ENCODE measurements around the gene PHLDB3. TPM values are rescaled to one million over a fixed set of nuclear protein-coding genes. Genes with fewer than 3 reads are reported as not detected.
A peak's percentile ranks its signal among the peaks of the same experiment; 100 is the strongest.

The PHLDB3 gene
- total and polyA plus RNA-seq, 12 donors = 4.0 to 10.0 (median 5.7) TPM

DNA sequence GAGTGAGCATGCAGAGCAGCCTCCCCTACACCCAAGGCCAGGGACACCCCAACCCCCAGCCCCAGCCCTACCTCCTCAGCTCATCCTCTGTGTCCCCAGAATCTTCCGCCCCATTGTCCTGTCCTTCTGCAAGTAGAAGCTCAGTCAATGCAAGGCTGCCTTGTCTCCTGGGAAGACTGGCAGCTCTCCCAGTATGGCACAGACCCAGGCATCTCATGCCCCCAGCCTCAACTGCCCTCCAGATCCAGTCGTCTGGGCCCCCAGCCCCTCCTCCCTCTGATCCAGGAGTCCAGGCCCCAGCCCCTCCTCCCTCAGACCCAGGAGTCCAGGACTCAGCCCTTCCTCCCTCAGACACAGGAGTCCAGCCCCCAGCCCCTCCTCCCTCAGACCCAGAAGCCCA is 41.4 kb upstream of the PHLDB3 start:
- no peak for DNase-seq
- TF ChIP-seq, protein P1, sequence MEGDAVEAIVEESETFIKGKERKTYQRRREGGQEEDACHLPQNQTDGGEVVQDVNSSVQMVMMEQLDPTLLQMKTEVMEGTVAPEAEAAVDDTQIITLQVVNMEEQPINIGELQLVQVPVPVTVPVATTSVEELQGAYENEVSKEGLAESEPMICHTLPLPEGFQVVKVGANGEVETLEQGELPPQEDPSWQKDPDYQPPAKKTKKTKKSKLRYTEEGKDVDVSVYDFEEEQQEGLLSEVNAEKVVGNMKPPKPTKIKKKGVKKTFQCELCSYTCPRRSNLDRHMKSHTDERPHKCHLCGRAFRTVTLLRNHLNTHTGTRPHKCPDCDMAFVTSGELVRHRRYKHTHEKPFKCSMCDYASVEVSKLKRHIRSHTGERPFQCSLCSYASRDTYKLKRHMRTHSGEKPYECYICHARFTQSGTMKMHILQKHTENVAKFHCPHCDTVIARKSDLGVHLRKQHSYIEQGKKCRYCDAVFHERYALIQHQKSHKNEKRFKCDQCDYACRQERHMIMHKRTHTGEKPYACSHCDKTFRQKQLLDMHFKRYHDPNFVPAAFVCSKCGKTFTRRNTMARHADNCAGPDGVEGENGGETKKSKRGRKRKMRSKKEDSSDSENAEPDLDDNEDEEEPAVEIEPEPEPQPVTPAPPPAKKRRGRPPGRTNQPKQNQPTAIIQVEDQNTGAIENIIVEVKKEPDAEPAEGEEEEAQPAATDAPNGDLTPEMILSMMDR (IDR thresholded peaks at IDR 0.05) = no peak
- Histone ChIP-seq H3K9me3 (no peaks in the 10 kb centered on the region), H3K36me3 (peaks cover 0 to 85% (median 39%) of the 10 kb centered on the region in 9 donors), H3K27ac (no peak overlapping the region), H3K4me1 (no peaks in the 10 kb centered on the region), H3K4me3 (no peak overlapping the region), H3K27me3 (no peaks in the 10 kb centered on the region)
- 64 to 72% methylated on average over 2 of the region's 2 CpGs for WGBS, 2 donors
- intact Hi-C loops (cut with DNase I) = loop anchor here in 2 of 10 donors (10.0 kb wide), 2 partner anchors 99 to 239 kb away; partner anchors contain the start of gene KCNN4 (in 1 of the 2)
- peak in 1 of 8 donors; percentile 16 for ATAC-seq

DNA sequence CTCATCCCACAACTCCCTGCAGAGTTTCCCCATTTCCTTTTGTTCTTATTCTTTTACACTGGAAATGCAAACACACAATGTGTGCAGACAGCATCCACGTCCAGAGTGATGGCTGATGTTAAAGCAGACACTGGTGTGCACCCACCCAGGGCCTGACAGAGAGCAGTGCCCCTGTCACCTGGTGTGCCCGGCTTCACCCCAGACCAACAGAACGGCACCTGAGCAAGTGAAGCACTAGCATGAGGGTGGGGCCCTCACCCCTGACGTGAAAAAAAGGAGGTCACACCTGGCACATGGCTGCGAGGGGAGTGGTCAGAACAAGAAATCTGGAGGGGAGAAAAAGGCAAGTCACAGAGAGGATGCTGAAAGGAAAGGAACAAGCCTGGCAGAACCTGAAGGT is 40.7 kb upstream of the PHLDB3 start:
- no peaks in the 10 kb centered on the region for H3K9me3 ChIP-seq
- ATAC-seq (no peak), DNase-seq (no peak)
- intact Hi-C loops (cut with DNase I) = loop anchor here in 2 of 10 donors (10.0 kb wide), 2 partner anchors 100 to 240 kb away; partner anchors contain the start of gene KCNN4 (in 1 of the 2)
- H3K27me3 ChIP-seq = no peaks in the 10 kb centered on the region
- no peaks in the 10 kb centered on the region for H3K4me1 ChIP-seq
- TF ChIP-seq, protein P1 (IDR thresholded peaks at IDR 0.05) = no peak
- WGBS, 2 donors = 93 to 96% methylated on average over 5 of the region's 5 CpGs
- no peak overlapping the region for H3K4me3 ChIP-seq
- H3K36me3 ChIP-seq = peaks cover 0 to 85% (median 36%) of the 10 kb centered on the region in 9 donors
- no peak overlapping the region for H3K27ac ChIP-seq

DNA sequence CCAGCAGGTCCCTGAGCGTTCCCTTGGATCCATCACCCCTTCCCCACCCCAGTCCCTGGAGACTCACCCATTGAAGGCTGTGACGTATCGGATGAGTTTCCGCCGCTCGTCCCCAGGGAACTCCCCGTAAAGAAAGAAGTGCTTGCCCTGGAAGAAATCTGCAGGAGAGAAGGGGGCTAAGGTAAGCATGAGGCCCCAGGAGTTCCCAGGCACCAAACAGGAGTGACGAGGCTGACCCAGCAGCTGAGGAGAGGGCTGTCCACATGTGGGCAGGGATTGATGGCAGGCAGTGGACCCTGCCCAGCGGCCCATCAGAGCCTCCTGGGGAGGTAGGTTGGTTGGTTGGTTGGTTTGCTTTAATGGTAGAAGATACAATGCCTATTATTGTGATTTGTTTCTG is 39.5 kb upstream of the PHLDB3 start:
- 94% methylated on average over 9 of the region's 9 CpGs for WGBS, 2 donors
- intact Hi-C loops (cut with DNase I) = loop anchor here in 2 of 10 donors (10.0 kb wide), 2 partner anchors 101 to 241 kb away; partner anchors contain the start of gene KCNN4 (in 1 of the 2)

DNA sequence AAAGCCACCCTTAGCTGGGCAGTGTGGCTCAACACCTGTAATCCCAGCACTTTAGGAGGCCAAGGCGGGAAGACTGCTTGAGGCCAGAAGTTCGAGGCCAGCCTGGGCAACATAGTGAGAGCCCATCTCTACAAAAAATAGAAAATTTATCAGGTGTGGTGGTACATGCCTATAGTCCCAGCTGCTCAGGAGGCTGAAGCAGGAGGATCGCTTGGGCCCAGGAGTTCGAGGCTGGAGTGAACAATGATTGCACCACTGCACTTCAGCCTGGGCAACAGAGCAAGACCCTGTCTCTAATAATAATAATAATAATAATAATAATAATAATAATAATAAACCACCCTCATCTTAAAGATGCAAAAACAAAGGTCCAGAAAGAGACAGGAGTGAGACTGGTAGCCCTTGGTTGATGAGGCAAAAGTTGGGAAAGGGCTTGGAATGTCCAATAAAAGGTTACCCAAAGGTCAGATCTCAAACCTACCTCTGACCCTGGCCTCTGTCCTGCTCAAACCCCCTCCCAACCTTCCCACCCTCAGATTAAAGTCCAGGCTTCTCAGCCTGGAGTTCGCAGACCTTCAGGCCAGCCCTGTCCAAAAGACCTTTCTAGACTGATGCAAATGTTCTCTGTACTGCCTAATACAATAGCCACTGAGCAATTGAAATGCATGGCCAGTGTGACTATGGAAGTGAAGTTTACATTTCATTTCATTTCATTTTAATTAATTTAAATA is 37.5 kb upstream of the PHLDB3 start:
- intact Hi-C loops (cut with DNase I) = loop anchor here in 2 of 10 donors (10.0 kb wide), 2 partner anchors 103 to 243 kb away; partner anchors contain the start of gene KCNN4 (in 1 of the 2)
- H3K9me3 ChIP-seq = peaks cover 0 to 15% (median 10%) of the 10 kb centered on the region in 11 donors
- H3K27me3 ChIP-seq = no peaks in the 10 kb centered on the region
- H3K4me3 ChIP-seq = no peak overlapping the region
- TF ChIP-seq, protein P1 (IDR thresholded peaks at IDR 0.05) = no peak
- 94 to 98% methylated on average over 5 of the region's 5 CpGs for WGBS, 2 donors
- no peak for DNase-seq
- H3K36me3 ChIP-seq = peaks cover 0 to 95% (median 51%) of the 10 kb centered on the region in 9 donors
- ATAC-seq = no peak
- no peaks in the 10 kb centered on the region for H3K4me1 ChIP-seq
- H3K27ac ChIP-seq = no peak overlapping the region

More for the DNA sequence above, 39.5 kb upstream of the PHLDB3 start:
- TF ChIP-seq, protein P1 (IDR thresholded peaks at IDR 0.05) = no peak
- no peaks in the 10 kb centered on the region for H3K4me1 ChIP-seq
- no peak overlapping the region for H3K4me3 ChIP-seq
- no peak overlapping the region for H3K27ac ChIP-seq
- H3K9me3 ChIP-seq = peaks cover 0 to 6% (median 4%) of the 10 kb centered on the region in 11 donors
- ATAC-seq = no peak
- DNase-seq = no peak
- peaks cover 0 to 85% (median 38%) of the 10 kb centered on the region in 9 donors for H3K36me3 ChIP-seq
- H3K27me3 ChIP-seq = no peaks in the 10 kb centered on the region
